Measurements from ENCODE around the gene MEA1. TPM values are rescaled to one million over a fixed set of nuclear protein-coding genes. Genes with fewer than 3 reads are reported as not detected.
"Not testable (repeated sequence)": the region's sequence is repeated elsewhere in the genome, so short reads cannot be mapped to it uniquely, and the experiment has no call there.

MEA1 gene
- total RNA-seq, 1 donor: 17.7 TPM

DNA sequence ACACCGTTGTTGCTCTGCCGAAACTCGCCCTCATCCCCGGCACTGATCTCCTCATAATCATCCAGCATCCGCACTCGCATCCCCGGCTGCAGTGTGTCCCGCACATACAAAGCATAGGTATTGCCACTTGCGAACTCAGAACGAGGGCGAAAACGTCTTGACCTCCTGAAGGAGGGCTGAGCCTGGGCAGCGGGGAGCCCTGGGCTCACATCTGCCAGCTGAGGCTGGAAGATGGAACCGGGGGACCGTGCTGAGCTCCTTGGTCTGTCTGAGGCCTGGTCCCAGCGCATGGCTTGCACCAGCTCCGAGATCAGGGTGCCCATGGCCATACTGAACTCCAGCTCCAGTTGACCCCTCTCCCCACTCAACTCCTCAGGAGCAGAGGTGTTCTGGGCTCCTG lies 37.2 kb upstream of the MEA1 start:
- H3K27me3 ChIP-seq (ENCODE audit: insufficient read depth, low read length): no peaks in the 10 kb centered on the region
- H3K4me3 ChIP-seq (ENCODE audit: low read length): no peak overlapping the region
- peaks cover 10% of the 10 kb centered on the region for H3K4me1 ChIP-seq (ENCODE audit: insufficient read depth, low read length)
- H3K9me3 ChIP-seq (ENCODE audit: low read depth, low read length): no peaks in the 10 kb centered on the region

DNA sequence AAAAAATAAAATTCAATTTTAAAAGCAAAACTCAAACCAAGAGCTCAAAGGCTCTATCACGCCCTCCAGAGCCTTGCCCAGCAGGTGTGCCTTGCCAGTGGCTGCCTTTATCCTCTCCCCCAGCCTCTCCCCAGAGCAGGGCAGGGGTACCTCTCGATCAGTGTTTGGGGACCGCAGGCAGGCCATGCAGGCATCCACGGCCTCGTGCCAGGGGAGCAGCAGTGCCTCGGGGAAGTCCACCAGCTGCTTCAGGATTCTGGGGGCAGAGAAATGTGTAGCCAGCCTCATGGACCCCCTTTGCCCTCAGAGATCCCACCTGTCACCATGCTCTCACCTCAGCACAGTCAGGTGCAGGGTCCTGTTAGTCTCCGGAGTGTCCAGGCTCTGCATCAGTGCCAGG lies 34.3 kb upstream of the MEA1 start:
- no peaks in the 10 kb centered on the region for H3K27me3 ChIP-seq (ENCODE audit: insufficient read depth, low read length)
- peaks cover 7% of the 10 kb centered on the region for H3K4me1 ChIP-seq (ENCODE audit: insufficient read depth, low read length)
- H3K9me3 ChIP-seq (ENCODE audit: low read depth, low read length): no peaks in the 10 kb centered on the region
- no peak overlapping the region for H3K4me3 ChIP-seq (ENCODE audit: low read length)

DNA sequence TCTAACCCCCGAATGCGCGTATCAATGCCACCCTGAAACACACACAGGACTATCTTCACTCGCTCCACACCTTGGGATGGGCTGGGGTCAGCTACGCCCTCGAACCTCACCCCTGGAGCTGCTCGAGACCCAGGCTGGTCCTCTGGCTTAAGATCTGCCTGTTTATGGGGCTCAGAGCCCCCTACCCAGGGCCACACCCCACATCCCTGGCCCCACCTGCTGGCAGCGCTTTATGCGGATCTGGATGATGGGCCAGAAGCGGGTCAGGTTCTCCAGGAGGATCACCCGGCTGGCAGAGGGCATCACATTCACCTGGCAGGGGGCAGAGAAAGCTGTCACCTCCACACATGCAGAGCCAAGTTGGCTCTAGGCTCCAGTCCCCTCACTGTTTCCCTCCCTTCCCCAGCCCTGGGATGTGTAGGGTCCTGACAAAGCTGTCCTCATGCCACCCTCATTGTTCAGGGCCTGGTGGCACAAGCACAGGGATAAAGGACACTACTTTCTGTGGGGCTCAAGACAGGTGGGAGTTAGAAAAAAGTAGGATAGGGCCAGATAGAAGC lies 31.7 kb upstream of the MEA1 start:
- Histone ChIP-seq H3K27me3 (ENCODE audit: insufficient read depth, low read length) (no peaks in the 10 kb centered on the region), H3K9me3 (ENCODE audit: low read depth, low read length) (no peaks in the 10 kb centered on the region), H3K4me3 (ENCODE audit: low read length) (no peak overlapping the region), H3K4me1 (ENCODE audit: insufficient read depth, low read length) (no peaks in the 10 kb centered on the region)

DNA sequence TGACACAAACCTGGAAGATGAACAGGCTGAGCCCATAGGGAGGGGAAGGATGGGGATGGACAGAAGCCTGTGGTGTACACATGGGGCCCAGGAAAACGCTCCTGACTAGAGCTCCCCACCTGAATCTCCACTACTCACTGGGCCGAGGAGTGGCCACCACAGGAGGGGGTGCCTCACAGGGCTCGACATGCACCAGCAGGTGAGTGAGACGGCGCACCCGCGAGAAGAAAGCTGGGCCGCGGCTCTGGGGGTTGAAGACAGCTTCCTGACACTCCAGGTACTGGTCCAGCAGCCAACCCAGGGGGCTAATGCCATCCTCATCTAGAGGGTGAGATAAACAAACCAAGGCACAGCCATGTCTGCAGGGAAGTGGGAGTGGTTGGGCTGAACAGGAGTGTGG lies 29.6 kb upstream of the MEA1 start:
- H3K4me3 ChIP-seq (ENCODE audit: low read length): no peak overlapping the region
- H3K9me3 ChIP-seq (ENCODE audit: low read depth, low read length): no peaks in the 10 kb centered on the region
- H3K27me3 ChIP-seq (ENCODE audit: insufficient read depth, low read length): no peaks in the 10 kb centered on the region
- no peaks in the 10 kb centered on the region for H3K4me1 ChIP-seq (ENCODE audit: insufficient read depth, low read length)

DNA sequence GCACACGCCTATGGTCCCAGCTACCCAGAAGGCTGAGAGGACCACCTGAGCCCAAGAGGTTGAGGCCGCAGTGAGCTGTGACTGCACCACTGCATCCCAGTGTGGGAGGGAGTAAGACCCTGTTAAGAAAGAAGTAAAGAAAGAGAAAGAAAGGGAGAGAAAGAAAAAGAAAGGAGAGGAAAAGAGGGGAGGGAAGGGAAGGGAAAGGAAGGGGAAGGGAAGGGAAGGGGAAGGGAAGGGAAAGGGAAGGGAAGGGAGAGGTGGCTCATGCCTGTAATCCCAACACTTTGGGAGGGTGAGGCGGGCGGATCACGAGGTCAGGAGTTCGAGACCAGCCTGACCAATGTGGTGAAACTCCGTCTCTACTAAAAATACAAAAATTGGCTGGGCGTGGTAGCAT lies 27.7 kb upstream of the MEA1 start:
- H3K9me3 ChIP-seq (ENCODE audit: low read depth, low read length); H3K4me3 ChIP-seq (ENCODE audit: low read length); H3K27me3 ChIP-seq (ENCODE audit: insufficient read depth, low read length); H3K4me1 ChIP-seq (ENCODE audit: insufficient read depth, low read length): not testable (repeated sequence)

DNA sequence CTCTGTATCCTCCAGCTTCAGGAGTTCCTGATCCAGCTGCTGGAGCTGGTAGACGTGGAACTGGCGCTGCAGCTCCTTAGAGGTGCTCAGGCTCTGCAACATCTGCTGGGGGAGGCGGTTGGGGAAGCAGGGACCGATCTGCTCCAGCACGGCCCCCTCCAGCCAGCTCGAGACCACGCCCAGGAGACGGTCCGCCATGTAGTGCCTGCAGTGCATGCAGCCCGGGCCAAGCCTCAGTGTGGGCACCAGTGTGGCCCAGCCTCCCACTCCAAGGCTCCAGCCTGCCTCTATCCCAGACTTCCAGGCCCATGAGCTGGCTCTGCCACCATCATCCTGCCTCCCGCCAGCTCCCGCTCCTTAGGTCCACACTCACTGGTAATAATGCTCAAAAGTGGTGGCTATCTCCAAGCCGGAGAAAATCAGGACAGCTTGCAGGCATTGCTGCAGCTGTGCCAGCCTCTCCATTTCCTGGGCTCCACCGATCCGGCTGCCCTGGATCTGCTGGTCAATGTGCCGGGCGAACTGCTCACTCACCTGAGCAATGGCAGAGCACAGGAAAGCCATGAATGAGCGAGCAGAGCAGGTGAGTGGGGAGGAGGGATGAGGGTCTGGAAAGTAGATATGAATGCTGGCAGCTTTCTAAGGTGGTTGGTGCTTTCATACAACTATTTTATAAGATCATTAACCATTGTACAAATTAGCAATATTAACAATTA lies 27.0 kb upstream of the MEA1 start:
- Histone ChIP-seq H3K4me1 (ENCODE audit: insufficient read depth, low read length) (no peaks in the 10 kb centered on the region), H3K27me3 (ENCODE audit: insufficient read depth, low read length) (no peaks in the 10 kb centered on the region), H3K9me3 (ENCODE audit: low read depth, low read length) (no peaks in the 10 kb centered on the region), H3K4me3 (ENCODE audit: low read length) (no peak overlapping the region)

DNA sequence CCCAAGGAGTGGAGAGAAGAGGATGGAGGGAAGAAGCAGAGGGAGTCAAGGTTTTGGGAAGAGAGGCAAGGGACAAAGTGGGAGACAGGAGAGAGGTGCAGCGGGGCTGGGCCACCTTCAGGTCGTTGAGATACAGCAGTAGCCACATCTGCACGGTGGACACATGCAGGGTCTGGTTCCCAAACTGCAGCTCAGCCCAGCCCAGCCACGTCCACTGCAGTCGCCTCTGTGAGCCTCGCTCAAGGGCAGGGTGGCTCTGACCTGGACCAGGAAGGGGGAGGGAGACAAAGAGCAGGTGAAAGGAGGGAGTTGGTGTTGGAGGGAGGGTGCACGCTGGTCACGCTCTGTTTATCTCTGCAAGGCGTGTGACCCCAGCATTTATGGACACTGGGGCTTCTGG lies 25.0 kb upstream of the MEA1 start:
- Histone ChIP-seq H3K27me3 (ENCODE audit: insufficient read depth, low read length) (no peaks in the 10 kb centered on the region), H3K9me3 (ENCODE audit: low read depth, low read length) (no peaks in the 10 kb centered on the region), H3K4me3 (ENCODE audit: low read length) (no peak overlapping the region), H3K4me1 (ENCODE audit: insufficient read depth, low read length) (no peaks in the 10 kb centered on the region)

DNA sequence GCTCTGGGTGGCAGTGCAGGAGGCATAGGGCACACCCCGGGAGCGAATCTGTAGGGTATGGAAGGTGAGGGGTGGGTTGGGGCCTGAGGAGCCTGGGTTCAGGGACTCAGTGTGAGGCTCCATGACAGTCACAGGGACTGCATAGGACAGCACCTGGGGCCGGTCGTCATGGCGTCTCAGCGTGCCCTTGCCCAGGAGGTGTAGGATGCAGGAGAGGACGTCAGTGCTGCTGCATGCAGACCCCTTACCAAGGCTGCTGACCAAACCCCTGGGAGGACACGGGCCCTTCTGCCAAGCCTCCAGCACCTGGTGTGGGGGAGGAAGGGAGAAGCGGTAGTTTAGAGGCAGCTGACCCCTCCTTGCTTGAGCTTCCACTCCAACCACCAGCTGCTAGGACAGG lies 24.0 kb upstream of the MEA1 start:
- H3K4me1 ChIP-seq (ENCODE audit: insufficient read depth, low read length): no peaks in the 10 kb centered on the region
- H3K27me3 ChIP-seq (ENCODE audit: insufficient read depth, low read length): no peaks in the 10 kb centered on the region
- H3K9me3 ChIP-seq (ENCODE audit: low read depth, low read length): no peaks in the 10 kb centered on the region
- no peak overlapping the region for H3K4me3 ChIP-seq (ENCODE audit: low read length)

DNA sequence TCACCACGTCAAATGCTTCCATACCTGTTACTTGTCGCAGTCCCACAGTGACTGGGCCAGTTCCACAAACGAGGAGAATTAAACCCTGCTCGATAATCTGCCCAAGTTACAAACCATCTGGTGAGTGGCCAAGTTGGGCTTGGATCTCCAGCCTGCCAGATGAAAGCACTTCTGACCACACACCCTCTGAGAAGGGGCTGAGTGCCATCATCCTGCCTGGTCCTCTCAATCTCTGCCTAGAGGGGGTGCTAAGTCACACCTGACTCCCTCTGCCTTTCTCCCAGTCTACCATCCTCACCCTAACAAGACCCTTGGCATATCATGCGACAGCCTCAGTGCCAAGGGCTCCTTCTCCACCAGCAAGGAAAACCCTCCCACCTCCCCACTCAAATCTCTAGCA lies 23.5 kb upstream of the MEA1 start:
- Histone ChIP-seq H3K4me1 (ENCODE audit: insufficient read depth, low read length) (no peaks in the 10 kb centered on the region), H3K4me3 (ENCODE audit: low read length) (no peak overlapping the region), H3K27me3 (ENCODE audit: insufficient read depth, low read length) (no peaks in the 10 kb centered on the region), H3K9me3 (ENCODE audit: low read depth, low read length) (no peaks in the 10 kb centered on the region)

DNA sequence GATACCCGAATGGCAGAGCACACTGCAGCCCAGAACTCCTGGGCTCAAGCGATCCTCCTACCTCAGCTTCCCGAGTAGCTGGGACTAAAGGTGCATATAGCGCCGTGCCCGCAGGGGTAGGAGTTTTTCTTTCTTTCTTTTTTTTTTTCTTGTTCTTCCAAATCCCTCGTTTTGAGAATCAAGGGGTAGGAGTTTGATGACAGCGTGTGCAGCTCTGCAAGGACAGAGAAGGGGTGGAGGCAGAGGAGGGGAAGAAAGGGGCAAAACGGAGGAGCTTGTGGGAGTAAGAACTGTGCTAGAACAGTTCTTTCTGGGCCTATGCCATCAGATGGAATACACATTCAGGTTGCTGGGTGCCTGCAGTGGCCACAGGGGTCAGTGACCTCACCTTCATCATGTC lies 23.0 kb upstream of the MEA1 start:
- H3K4me1 ChIP-seq (ENCODE audit: insufficient read depth, low read length): no peaks in the 10 kb centered on the region
- H3K9me3 ChIP-seq (ENCODE audit: low read depth, low read length): no peaks in the 10 kb centered on the region
- no peak overlapping the region for H3K4me3 ChIP-seq (ENCODE audit: low read length)
- H3K27me3 ChIP-seq (ENCODE audit: insufficient read depth, low read length): no peaks in the 10 kb centered on the region

DNA sequence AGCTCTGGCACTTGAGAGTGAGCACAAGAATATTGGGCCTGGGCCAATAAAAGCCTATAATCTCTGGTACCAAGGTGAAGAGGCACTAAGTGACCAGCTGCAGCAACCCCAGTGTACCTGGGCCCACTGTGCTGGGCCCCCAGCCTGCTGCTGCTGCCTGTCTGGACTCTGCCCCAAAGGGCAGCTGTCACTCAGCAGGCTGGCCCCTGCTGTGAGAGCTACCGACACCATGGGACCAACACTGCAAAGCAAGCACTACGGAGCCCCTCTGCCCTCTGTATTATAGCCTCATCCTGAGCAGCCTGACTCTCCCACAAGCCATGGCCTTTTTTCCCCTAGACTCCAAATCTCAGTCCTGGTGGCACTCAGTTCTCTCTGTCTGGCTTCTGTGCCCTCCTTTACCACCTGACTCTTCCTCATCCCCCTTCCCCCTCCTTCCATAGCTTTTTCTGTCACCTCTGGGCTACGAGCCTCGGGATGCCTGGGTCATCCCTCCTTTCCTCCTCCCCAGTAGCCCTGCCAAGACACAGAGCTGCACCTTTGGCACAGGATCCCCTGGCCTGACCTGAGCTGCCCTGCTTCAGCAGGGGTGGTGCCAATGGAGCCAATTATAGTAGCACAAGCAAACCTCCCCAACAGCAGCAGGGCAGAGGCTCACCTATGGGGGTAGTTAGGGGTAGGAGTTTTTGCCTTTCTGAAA lies 21.9 kb upstream of the MEA1 start:
- no peaks in the 10 kb centered on the region for H3K27me3 ChIP-seq (ENCODE audit: insufficient read depth, low read length)
- no peaks in the 10 kb centered on the region for H3K9me3 ChIP-seq (ENCODE audit: low read depth, low read length)
- H3K4me3 ChIP-seq (ENCODE audit: low read length): no peak overlapping the region
- no peaks in the 10 kb centered on the region for H3K4me1 ChIP-seq (ENCODE audit: insufficient read depth, low read length)

DNA sequence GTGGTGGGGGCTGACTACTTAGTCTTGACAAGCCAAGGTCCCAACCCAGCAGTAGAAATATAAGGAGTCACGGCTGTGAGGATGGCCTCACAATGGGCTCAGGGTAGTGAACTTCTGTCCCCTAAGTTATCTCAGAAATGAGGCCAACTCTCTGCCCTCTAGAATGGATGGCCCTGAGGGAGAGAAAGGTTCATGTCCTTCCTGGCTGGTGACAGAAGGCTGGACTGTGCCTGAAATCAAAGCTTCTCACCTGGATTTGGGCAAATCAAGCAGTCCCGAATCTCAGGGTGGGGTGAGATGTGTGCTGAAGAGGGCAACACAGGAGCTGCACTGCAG lies 20.4 kb upstream of the MEA1 start:
- Histone ChIP-seq H3K4me3 (ENCODE audit: low read length) (no peak overlapping the region), H3K4me1 (ENCODE audit: insufficient read depth, low read length) (no peaks in the 10 kb centered on the region), H3K27me3 (ENCODE audit: insufficient read depth, low read length) (no peaks in the 10 kb centered on the region), H3K9me3 (ENCODE audit: low read depth, low read length) (no peaks in the 10 kb centered on the region)

DNA sequence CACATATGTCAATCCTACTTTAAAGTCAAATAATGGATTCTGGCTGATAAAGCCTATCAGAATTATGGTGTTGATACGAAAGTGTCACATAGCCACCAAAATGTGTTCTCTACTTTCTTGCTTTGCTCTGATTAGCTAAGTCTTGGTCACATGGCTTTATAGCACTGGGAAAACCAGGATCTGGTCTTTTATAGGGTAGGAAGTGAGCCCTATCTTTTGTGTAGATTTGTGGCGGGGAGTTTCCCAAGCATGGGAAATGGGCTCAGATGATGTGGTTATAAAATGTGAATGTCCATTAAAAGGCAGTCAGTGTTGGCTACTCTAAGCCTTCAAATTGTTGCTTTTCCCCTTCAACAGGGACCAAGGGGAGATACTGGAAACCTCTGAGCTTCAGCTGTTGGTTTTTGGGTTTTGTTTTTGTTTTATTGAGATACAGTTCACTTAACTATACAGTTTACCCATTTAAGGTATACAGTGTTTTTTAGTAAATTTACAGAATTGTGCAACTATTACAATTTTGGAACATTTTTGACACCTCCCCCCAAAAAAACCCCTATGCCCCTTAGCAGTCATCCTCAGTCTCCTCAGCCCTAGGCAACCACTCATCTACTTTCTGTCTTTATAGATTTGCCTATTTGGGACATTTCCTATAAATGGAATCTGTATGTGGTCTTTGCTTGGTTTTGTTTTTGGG lies 19.9 kb upstream of the MEA1 start:
- Histone ChIP-seq H3K9me3 (ENCODE audit: low read depth, low read length) (no peaks in the 10 kb centered on the region), H3K4me3 (ENCODE audit: low read length) (no peak overlapping the region), H3K4me1 (ENCODE audit: insufficient read depth, low read length) (no peaks in the 10 kb centered on the region), H3K27me3 (ENCODE audit: insufficient read depth, low read length) (no peaks in the 10 kb centered on the region)

DNA sequence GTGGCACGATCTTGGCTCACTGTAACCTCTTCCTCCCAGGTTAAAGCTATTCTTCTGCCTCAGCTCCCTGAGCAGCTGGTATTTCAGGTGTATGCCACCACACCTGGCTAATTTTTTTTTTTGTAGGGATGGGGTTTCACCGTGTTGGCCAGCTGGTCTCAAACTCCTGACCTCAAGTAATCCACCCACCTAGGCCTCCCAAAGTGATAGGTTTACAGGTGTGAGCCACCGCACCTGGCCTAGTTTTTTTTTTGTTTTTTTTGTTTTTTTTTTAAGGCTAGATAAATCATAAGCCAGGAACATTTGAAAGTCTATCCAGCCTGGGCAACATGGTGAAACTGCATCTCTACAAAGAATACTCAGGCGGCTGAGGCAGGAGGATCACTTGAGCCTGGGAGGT lies 18.6 kb upstream of the MEA1 start:
- Histone ChIP-seq H3K9me3 (ENCODE audit: low read depth, low read length) (no peaks in the 10 kb centered on the region), H3K4me1 (ENCODE audit: insufficient read depth, low read length) (no peaks in the 10 kb centered on the region), H3K27me3 (ENCODE audit: insufficient read depth, low read length) (no peaks in the 10 kb centered on the region), H3K4me3 (ENCODE audit: low read length) (no peak overlapping the region)

DNA sequence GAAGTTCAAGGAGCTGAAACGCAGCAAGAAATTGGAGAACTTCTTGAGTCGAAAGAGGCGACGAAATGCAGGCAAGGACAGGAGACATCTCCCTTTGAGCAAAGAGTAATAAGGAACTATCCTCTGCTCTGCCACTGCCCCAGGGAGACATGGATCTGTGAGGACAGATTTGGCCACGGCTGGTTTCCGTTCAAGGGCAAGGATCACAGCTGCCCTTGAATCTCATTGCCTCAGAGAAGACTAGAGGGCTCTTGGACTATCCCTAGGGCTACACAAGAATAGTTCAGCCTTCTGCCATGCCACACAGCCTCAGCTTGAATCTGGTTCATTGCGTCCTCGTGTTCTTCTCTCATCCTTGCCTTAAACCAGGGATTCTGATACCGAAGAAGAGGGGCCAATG lies 15.4 kb upstream of the MEA1 start:
- no peaks in the 10 kb centered on the region for H3K9me3 ChIP-seq (ENCODE audit: low read depth, low read length)
- H3K4me3 ChIP-seq (ENCODE audit: low read length): no peak overlapping the region
- no peaks in the 10 kb centered on the region for H3K4me1 ChIP-seq (ENCODE audit: insufficient read depth, low read length)
- H3K27me3 ChIP-seq (ENCODE audit: insufficient read depth, low read length): no peaks in the 10 kb centered on the region
